Stimulated activated CD4-positive, alpha-beta T cell treated with anti-CD3 and anti-CD28 coated beads, Interleukin-1b, Interleukin-23, amount 100 ng/mL, for 24 hours (primary cell): ENCODE data around the gene PAX3.

Source experiments
- DNase-seq, 4 experiments: peaks; one replicate each; pipeline ENCODE4 v3.0.0-alpha.2; 2020; ENCODE audit warnings: low read depth in 4 of 4, low spot score in 1 of 4

Gene PAX3

GRCh38 chr2:222310747-222311318 is 12.0 kb upstream of the PAX3 start:
- DNase-seq, result no peak

DNA sequence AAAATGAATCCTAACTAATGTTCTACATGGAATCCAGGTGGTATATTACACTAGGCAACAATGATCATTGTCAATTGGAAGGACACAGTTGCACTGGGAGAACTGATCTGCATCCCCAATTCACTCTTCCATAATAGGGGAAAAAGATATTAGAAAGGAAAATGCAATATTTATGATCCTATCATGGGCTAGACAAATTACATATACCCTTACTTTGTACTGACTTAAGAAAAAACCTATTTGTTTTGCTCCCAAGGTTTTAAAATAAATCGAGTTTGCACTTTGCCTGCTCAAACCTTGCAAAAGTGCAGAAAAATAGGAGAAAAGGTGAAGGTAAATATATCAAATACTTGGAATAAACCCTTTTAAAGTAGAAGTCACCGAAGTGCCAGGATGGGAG is 11.0 kb upstream of the PAX3 start:
- DNase-seq, result no peak

GRCh38 chr2:222309361-222309760 is 10.6 kb upstream of the PAX3 start:
- no peak for DNase-seq

DNA sequence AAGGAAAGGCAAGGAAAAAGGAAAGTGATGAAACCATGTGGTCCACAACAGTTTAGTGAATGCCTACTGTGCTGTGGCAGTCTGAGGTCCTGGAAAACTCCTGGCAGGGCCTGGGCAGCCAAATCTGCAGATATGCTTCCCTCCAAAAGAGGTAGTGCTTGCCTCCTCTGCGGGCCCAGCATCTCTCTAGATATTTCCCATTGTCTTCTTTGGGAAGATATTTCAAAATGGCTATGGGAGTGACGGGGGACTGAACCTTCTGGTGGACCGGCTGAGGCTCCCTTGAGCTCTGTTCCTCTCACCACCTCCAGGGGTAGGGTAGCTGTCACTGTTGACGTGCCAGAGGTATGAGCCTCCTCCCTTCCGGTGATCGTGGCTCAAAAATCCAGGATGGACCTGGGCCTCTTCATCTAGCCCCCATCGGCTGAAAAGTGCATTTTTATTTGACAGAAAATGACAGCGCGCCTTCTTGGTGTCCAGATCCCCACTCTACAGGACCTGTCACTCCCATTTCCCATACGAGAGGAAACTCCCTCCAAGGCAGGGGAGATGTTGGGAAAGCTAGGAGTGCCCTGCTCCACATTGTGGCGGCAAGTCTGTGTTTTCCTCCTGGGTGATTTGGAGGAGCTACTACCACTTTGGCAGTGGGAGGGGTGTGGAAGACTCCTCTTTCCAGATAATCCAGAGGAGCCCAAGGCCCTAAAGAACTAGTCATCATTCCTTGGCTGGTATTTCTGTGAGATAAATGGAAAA is 9.4 kb upstream of the PAX3 start:
- no peak for DNase-seq

DNA sequence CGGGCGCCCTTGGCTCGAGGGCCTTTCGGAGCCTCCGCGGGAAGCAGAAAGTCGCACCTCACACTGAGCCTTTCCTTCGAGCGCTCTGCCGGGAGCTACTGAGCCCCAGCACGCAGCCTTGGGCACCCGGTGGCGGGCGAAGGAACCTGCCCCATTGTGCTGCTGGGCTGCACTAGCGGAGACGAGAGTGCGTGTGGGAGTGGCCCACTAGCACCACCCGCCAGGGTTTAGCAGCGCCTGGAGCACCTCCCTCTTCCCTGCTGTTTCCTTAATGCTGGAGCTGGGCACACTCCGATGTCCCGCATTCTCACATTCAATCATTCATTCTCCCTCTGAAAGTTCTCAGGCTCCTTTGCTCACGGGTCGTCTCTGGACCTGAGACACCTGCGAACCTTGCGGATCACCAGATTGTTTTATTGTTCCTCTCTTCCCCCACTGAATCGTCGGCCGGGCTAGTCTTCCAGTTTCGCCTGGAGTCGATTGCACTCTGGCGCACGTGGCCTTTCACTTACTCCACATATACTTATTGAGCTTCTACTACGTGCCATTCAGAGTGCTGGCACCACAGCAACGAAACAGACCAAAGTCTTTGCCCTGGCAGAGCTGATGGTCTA is 8.5 kb upstream of the PAX3 start:
- no peak for DNase-seq

DNA sequence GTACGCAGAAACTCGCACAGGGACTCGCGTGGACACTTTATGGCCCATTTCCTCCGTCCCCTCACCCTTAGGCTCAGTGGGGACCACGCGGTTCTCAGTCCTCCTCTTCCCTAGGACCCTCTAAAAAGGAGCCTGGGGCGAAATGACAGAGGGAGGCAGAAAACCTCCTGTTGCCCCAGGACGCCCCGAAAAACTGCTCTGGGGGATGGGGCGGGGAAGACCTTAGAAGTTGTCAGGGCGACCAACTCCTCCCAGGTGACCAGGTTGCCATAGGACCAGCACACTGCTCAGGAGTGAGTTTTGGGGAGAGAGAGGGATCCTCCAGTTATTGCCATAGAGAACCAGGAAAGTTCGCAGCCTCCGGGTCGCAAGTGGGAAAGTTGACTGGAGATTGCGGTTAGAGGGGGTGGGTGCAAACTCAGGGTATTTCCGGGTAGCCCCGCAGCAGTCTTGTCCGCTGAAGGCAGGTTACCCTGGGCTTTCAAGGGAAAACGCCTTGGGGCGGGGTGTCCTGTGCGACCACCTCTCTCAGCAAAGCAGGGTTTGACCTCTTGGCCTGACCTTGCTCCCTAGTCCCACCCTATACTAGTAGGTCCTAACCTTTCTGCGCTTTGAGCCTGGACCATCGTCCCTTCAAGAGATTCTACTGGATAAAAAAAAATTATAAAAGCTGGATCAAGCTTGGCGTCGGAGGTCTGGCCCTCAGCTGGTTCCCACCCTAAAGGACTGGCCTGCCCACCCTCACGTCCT is 7.8 kb upstream of the PAX3 start:
- DNase-seq, result no peak

- no peak for DNase-seq
Measured at GRCh38 chr2:222305516-222306392, 7.0 kb upstream of the PAX3 start.

DNA sequence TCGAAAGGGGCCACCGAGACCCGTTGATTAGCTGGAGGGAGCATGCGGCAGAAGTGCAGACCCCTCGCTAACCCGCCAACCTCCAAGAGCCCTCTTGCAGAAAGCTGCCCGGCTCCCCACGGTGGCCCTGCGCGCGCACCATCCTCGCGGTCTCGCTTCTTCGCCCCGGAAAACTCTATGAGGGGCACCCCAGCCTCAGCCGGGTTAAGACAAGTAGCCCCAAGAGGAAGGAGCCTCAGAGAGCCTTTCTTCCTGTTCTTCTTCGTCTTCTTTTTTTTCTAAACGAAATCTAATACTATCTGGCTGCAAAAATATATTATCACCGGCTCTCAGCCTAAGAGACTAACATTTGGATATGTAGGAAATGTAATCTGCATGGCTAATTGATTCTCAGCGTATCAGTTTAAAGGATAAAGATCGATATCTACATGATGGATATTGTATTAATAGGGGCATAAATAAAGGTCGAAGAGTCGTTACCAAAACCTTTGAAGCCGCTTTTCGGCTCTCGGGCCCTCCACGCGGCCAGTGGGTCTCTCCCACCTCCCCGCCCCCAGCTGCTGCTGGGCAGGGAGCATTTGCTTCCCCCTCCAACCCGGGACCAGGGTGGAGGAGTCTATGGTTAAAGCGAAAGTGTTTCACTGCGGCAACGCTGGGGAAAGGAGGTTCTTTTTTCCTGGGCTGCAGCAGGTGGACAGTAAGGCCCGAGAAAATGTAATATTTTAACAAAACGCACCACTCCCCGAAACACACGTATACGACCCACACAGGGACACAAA is 6.1 kb upstream of the PAX3 start:
- DNase-seq, result no peak

DNA sequence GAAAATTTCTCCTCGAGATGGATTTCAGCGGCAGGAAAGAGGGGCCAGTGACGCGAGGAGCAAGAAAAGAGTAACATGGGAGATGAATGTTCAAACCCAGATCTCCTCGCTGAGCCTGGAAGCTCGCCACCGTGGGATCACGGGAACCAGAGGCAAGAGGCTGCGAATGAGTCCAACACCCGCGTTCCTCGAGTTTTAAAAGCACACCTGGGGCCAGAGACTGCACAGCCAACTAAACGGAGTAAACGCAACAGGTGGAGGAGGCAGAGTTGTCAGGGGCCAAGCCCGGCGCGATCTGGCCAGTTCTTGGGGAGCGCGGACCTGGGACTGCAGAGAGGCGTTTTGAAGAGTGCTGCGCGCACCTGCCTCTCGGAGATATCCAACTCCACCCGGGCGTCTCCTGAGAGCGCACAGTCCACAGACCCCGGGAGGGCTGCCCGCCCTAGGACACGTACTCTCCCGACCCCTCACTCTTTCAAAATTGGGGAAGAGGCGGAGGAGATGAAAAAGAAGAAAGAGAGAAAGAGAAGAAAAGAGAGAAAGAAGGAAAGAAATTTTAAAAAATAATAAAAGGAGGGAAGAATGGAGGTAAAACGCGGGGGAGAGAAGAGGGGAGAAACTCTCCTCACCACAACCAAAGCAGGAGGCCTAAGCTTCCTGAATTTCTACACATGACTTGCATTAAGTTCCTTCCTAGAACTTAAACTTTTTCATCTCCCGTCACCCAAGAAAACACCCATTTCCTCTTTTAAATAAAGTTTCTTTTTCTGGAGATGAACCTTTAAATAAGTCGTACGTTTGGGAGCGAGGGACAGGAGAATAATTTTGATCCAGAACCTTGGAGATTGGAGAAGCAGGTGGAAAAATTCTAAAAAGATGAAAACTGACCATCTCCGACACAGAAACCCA is 5.3 kb upstream of the PAX3 start:
- DNase-seq, result no peak

- DNase-seq, result no peak
Measured at GRCh38 chr2:222303045-222303827, 4.4 kb upstream of the PAX3 start.

DNA sequence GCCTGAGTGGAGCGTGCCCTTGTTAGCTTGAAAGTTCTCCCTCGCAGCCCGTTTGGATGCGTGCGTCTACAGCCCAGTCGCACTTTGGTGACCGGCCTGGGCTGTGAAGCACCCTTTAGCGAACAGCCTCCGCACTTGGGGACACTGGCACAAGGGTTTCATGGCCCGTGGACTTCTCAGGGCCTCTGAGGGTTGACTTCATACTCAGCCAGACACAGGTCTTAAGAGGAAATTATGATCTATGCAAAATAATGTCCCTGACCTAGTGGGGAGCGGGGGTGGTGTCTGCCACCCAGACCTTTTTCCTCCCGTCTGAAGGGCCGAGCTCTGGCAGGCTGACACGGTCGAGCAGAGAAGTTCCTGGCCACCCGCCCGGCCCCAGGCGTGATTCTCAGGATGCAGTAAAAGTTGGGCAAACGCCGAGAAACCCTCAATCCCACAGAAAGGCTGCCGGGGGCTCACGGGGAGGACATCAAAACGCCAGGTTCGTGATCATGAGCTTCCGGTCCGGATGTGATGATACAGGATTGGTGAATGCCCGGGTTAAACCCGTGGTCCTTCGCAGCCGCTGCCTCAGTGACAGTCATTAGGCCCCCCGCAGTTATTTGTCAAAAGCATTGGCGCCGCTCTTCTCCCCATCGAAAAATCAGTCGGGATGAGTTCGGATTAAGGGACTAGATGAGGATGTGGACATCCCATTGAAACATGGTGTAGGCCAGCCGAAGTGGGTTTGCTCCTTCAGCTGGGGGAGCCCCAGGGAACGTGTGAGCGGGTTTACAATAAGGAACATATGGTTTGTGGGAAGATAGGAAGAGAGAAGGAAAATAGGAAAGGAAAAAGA is 3.6 kb upstream of the PAX3 start:
- no peak for DNase-seq

DNA sequence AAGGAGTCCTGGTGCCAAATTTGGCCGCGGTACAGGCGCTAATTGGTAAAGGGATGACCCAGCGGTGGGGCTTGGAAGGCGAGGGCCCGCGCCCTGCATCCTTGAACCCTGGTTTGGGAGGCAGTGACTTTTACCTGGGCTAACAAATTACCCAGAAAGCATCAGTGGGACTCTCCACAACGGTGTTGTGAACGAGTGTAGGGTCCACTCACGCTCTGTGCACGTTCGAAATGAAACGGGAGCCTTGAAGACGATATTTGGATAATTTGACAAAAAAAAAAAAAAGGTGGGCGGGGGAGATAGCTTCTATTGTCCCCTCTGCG is 3.0 kb upstream of the PAX3 start:
- DNase-seq, result no peak

DNA sequence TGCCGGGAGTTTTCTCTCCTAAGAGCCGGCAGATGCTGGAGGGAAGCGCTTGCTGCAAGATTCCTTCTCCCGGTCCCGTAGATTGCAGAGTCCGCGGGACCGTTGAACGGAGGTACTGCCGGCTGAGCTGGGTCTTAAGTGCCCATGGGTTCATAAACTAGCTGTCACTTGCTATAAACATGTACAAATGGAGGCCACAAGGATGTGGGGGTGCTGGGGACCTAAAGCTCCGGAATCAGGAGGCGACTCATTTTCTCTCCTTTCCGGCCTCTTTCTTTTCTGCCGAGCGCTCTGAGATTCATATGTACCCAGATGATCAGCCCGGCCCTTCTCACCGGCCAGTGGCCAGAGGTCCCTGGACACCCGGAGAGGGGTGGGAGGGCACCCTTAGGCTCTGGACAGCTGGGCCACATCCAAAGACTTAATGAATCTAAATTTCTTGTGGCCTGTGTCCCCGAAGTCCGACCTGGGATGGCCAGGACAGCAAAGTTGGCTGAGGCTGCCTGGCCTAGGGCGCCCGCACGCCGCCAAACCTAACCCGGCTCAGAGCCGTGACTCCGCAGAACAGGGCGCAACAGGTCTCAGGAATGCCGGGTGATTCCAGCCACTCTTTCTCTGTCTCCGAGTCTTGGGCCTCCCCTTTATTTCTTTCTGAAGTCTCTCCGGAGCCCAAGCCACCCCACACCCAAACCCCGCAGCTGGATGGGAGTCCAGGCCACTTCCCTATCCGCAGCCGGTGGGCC is 2.4 kb upstream of the PAX3 start:
- DNase-seq, result no peak

DNA sequence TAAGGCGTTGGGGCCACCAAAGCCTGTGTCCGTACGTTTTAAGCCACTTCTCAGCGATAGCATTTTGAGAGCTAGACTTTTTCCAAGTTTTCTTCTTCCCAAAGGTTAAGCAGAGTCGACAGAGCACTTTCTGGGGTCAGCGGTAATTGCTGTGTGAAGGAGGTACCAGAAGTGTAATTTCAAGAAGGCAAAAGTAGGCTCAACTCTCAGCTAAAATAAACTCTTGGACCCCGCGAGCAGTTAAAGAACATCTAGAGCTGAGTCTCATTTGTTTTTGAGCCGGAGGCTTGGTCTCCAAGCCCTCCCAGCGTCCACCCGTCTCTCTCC is 1.9 kb upstream of the PAX3 start:
- DNase-seq, result no peak

GRCh38 chr2:222299906-222300725 is 1.3 kb upstream of the PAX3 start:
- DNase-seq, result no peak

GRCh38 chr2:222298001-222298310 is 842 bp downstream of the PAX3 start:
- DNase-seq, result no peak

DNA sequence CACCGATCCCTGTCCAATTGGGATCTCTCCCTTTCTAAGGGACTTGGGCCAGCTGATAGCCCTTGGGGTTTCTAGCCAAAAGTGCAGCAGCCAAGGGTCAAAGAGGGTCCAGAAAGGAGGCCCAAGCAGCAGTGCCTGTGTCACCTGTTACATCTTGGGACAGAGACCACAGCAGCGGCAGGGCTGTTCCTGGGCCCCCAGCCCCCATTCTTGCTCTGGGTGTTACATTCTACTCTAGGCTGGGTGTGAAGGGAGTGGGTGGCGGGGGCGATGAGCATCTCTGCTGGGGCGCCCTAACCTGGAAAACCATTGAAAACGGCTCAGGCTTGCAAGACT is 1.2 kb downstream of the PAX3 start:
- DNase-seq, result no peak
